K562 (cell line): ENCODE data around the gene SAPCD1. TPM values are rescaled to one million over a fixed set of nuclear protein-coding genes. Genes with fewer than 3 reads are reported as not detected.
A peak's percentile ranks its signal among the peaks of the same experiment; 100 is the strongest.

Experiments
- JUNB ChIP-seq: fragments of 450-650 bp; formaldehyde crosslinking; conservative IDR thresholded peaks from 2 replicates; pipeline ENCODE4 v1.4.0; 2020; ENCODE audit warnings: mild to moderate bottlenecking
- NFE2L1 ChIP-seq: fragments of 450-650 bp; IDR thresholded peaks from 2 replicates; pipeline ENCODE4 v1.6.1; 2016; ENCODE audit warnings: missing genetic modification characterization, low read depth, mild to moderate bottlenecking, missing compliant biosample characterization, moderate library complexity, borderline replicate concordance
- ZFPM2 ChIP-seq: fragments of 250-450 bp; sonication (Bioruptor Pico); IDR thresholded peaks from 2 replicates; pipeline ENCODE4 v1.5.1; 2022; ENCODE audit warnings: mild to moderate bottlenecking
- ZHX1 ChIP-seq: fragments of 150-350 bp; conservative IDR thresholded peaks from 2 replicates; pipeline ENCODE4 v1.6.1; 2014; ENCODE audit warnings: low read length
- ZSCAN29 ChIP-seq: fragments of 450-650 bp; IDR thresholded peaks from 2 replicates; pipeline ENCODE4 v1.6.1; 2017
- polyA plus RNA-seq, 8 experiments: library from polyadenylated mRNA; depleted of rRNA in 4 of 8; stranded (reverse) in 5 of 8; unstranded in 3 of 8; fragments of >200 nt; fragmentation: Nextera tagmentation in 2 of 8; fragmentation: Illumina TruSeq in 1 of 8; extraction: Ambion mirVana in 2 of 8; extraction: Trizol in 1 of 8; gene quantifications; 2 replicates each; pipeline versions ENCODE4 v1.2.1 to v1.2.3, GENCODE V29; 2011 to 2014; ENCODE audit warnings: inconsistent platforms in 1 of 8, missing spikeins in 1 of 8
- total RNA-seq, 7 experiments: library from RNA; depleted of rRNA in 6 of 7; stranded (reverse); fragments of >200 nt in 6 of 7; fragmentation: Illumina TruSeq in 2 of 7; extraction: Trizol in 2 of 7; gene quantifications; 2 replicates each; pipeline versions ENCODE4 v1.2.1 to v1.2.3, GENCODE V29; 2011 to 2021; ENCODE audit warnings: low replicate concordance in 1 of 7
- TF ChIP-seq, protein P1 (sequence below): fragments of 450-650 bp; IDR thresholded peaks from 2 replicates; pipeline ENCODE4 v1.6.1; 2016; ENCODE audit warnings: low read depth
- TF ChIP-seq, protein P2 (sequence below), 2 experiments: fragments of 450-650 bp; IDR thresholded peaks; 2 replicates each; pipeline ENCODE4 v1.6.1; 2016; ENCODE audit warnings: mild to moderate bottlenecking in 2 of 2, borderline replicate concordance in 1 of 2, low read depth in 1 of 2, moderate library complexity in 1 of 2

Gene SAPCD1
- total and polyA plus RNA-seq, 9 of the 15 experiments (the other 6 are each of a cell fraction or from before 2014, with no cell fraction given): 2.6 to 30.2 (median 7.4) TPM

DNA sequence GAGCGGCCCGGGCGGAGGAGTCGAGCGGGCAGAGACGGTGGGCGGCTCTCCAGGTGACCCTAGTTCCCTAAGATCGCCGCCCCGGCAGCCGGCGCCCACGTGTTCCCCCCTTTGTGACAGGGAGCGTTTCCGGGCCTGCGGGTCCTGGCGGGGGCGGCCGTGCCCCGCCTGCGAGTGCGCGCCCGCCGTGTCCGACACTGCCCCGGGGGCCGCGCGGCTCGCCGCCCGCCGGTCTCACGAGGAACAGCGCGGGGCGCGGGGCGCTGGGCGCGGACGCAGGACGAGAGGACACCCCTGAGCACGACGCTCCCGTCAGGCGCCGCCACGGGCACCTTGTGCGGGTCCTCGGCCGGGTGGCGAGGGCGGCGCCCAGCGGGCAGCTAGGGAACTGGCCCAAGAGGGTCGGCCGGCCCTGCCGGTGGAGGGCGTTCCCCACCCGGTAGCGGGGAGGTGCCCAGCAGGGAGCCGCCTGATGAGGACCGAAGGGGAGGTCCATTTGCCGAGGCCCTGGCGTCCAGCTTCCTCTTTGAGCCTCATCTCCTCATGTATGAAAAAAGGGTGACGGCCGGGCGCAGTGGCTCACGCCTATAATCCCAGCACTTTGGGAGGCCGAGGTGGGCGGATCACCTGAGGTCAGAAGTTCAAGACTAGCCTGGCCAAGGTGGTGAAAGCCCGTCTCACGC, 33.3 kb downstream of the SAPCD1 start, which contains the start of gene VARS1 (continued):
- TF ChIP-seq ZHX1 (peak; percentile 62; the same call in 1 of the 2 replicates), NFE2L1 (tag) (no peak), ZFPM2 (CRISPR knock-in tag) (0 out of 2 replicates have a peak, but pooled peaks have one; percentile 93), JUNB (CRISPR knock-in tag) (no peak), ZSCAN29 (peak; percentile 73; the same call in 1 of the 2 replicates)
- TF ChIP-seq, protein P1, sequence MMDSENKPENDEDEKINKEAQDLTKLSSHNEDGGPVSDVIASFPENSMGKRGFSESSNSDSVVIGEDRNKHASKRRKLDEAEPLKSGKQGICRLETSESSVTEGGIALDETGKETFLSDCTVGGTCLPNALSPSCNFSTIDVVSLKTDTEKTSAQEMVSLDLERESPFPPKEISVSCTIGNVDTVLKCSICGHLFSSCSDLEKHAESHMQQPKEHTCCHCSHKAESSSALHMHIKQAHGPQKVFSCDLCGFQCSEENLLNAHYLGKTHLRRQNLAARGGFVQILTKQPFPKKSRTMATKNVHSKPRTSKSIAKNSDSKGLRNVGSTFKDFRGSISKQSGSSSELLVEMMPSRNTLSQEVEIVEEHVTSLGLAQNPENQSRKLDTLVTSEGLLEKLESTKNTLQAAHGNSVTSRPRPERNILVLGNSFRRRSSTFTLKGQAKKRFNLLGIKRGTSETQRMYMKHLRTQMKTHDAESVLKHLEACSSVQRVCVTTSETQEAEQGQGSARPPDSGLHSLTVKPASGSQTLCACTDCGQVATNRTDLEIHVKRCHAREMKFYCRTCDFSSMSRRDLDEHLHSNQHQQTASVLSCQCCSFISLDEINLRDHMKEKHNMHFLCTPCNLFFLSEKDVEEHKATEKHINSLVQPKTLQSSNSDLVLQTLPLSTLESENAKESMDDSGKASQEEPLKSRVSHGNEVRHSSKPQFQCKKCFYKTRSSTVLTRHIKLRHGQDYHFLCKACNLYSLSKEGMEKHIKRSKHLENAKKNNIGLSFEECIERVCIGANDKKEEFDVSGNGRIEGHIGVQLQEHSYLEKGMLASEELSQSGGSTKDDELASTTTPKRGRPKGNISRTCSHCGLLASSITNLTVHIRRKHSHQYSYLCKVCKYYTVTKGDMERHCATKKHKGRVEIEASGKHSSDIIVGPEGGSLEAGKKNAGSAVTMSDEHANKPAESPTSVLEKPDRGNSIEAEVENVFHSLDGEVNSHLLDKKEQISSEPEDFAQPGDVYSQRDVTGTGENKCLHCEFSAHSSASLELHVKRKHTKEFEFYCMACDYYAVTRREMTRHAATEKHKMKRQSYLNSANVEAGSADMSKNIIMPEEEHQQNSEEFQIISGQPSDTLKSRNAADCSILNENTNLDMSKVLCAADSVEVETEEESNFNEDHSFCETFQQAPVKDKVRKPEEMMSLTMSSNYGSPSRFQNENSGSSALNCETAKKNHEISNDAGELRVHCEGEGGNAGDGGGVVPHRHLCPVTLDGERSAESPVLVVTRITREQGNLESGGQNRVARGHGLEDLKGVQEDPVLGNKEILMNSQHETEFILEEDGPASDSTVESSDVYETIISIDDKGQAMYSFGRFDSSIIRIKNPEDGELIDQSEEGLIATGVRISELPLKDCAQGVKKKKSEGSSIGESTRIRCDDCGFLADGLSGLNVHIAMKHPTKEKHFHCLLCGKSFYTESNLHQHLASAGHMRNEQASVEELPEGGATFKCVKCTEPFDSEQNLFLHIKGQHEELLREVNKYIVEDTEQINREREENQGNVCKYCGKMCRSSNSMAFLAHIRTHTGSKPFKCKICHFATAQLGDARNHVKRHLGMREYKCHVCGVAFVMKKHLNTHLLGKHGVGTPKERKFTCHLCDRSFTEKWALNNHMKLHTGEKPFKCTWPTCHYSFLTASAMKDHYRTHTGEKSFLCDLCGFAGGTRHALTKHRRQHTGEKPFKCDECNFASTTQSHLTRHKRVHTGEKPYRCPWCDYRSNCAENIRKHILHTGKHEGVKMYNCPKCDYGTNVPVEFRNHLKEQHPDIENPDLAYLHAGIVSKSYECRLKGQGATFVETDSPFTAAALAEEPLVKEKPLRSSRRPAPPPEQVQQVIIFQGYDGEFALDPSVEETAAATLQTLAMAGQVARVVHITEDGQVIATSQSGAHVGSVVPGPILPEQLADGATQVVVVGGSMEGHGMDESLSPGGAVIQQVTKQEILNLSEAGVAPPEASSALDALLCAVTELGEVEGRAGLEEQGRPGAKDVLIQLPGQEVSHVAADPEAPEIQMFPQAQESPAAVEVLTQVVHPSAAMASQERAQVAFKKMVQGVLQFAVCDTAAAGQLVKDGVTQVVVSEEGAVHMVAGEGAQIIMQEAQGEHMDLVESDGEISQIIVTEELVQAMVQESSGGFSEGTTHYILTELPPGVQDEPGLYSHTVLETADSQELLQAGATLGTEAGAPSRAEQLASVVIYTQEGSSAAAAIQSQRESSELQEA: peak; percentile 59; the same call in 1 of the 2 replicates
- TF ChIP-seq, protein P2, sequence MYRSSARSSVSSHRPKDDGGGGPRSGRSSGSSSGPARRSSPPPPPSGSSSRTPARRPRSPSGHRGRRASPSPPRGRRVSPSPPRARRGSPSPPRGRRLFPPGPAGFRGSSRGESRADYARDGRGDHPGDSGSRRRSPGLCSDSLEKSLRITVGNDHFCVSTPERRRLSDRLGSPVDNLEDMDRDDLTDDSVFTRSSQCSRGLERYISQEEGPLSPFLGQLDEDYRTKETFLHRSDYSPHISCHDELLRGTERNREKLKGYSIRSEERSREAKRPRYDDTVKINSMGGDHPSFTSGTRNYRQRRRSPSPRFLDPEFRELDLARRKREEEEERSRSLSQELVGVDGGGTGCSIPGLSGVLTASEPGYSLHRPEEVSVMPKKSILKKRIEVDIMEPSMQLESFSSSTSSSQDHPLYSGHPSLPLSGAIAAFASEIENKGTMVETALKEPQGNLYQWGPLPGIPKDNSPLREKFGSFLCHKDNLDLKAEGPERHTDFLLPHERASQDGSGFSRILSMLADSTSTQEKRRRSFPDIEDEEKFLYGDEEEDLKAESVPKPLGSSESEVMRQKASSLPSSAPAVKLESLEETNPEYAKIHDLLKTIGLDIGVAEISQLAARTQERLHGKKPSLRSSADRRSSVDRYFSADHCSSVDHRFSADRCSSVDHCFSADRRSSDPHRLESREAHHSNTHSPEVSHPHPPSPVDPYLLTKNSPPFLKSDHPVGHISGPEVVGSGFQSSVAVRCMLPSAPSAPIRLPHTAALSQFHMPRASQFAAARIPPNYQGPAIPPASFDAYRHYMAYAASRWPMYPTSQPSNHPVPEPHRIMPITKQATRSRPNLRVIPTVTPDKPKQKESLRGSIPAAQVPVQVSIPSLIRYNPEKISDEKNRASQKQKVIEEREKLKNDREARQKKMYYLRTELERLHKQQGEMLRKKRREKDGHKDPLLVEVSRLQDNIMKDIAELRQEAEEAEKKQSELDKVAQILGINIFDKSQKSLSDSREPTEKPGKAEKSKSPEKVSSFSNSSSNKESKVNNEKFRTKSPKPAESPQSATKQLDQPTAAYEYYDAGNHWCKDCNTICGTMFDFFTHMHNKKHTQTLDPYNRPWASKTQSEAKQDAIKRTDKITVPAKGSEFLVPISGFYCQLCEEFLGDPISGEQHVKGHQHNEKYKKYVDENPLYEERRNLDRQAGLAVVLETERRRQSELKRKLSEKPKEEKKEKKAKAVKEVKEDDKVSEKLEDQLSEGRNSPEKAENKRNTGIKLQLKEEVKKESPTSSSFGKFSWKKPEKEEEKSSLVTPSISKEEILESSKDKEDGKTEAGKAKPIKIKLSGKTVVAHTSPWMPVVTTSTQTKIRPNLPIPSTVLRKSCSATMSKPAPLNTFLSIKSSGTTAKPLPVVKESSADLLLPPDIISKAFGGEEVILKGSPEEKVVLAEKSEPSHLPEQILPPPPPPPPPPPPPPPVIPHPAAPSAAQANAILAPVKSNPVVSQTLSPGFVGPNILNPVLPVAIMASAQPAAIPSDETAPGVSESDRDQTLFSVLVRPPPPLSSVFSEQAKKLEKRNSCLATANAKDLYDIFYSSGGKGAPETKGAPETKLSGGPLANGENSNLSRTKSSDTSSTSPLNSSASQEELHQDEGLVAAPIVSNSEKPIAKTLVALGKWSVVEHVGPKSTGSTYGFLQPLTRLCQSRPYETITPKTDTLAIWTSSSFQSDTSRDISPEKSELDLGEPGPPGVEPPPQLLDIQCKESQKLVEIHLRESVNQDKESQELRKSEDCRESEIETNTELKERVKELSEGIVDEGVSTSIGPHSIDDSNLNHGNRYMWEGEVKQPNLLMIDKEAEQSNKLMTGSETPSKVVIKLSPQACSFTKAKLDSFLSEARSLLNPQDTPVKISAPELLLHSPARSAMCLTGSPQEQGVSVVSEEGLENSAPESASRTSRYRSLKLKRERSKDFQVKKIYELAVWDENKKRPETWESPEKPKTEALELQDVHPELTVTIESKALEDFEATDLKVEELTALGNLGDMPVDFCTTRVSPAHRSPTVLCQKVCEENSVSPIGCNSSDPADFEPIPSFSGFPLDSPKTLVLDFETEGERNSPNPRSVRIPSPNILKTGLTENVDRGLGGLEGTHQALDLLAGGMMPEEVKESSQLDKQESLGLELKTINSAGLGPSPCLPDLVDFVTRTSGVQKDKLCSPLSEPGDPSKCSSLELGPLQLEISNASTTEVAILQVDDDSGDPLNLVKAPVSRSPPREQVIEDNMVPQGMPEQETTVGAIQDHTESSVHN (IDR thresholded peaks at IDR 0.05; ENCODE audit: borderline replicate concordance in 1 of 2, low read depth in 1 of 2): no peak
